Thyroid gland (tissue), 4 donors: ENCODE measurements around the gene TRH.

ENCODE experiments used
- CTCF ChIP-seq, 6 experiments: fragments of 200-600 bp in 3 of 6; fragments of 450-650 bp in 3 of 6; sonication (generic) in 3 of 6; IDR thresholded peaks; one replicate each; pipeline ENCODE4 v1.5.1; 2016 to 2019; ENCODE audit warnings: antibody characterized with exemption in 6 of 6, mild to moderate bottlenecking in 2 of 6, inconsistent platforms in 1 of 6, moderate library complexity in 1 of 6
- POLR2A ChIP-seq, 2 donors: fragments of 450-650 bp; IDR thresholded peaks; one replicate each; pipeline ENCODE4 v1.6.1; 2017; ENCODE audit warnings: antibody characterized with exemption in 2 of 2, mild to moderate bottlenecking in 2 of 2, moderate library complexity in 1 of 2

GRCh38 chr3:129956936-129957335 is 17.6 kb upstream of the TRH start:
- TF ChIP-seq POLR2A (IDR thresholded peaks at IDR 0.05) (no peak), CTCF (IDR thresholded peaks at IDR 0.05) (no peak)
